ENCODE data around the gene DAAM2. TPM values are rescaled to one million over a fixed set of nuclear protein-coding genes. Genes with fewer than 3 reads are reported as not detected.
A peak's percentile ranks its signal among the peaks of the same experiment; 100 is the strongest.

DAAM2 gene
- total RNA-seq, 4 donors from 2014 or later = 25.9 to 84.0 (median 48.5) TPM

- in situ Hi-C loops (cut with MboI; ENCODE audit: low sequenced_read_pairs in 4 of 4) (no loop called here), intact Hi-C loops (cut with DNase I; ENCODE audit: low total_unique reads) (loop anchor here (5.0 to 10.0 kb wide), 3 partner anchors 851 to 1139 kb away; partner anchors contain the start of genes NFYA and OARD1)
- no peaks in the 10 kb centered on the region for H3K27me3 ChIP-seq
- H3K4me1 ChIP-seq = peaks cover 61 to 63% of the 10 kb centered on the region in 2 donors
- peak overlapping the region; percentile 95 to 99 (median 97) for H3K27ac ChIP-seq
- DNase-seq = peak in 1 of 2 donors; percentile 57
- no peaks in the 10 kb centered on the region for H3K36me3 ChIP-seq
- ATAC-seq = peak; percentile 69 to 78
- H3K9me3 ChIP-seq = no peaks in the 10 kb centered on the region
- TF ChIP-seq POLR2A (IDR thresholded peaks at IDR 0.05) (no peak), CTCF (IDR thresholded peaks at IDR 0.05 in 4 of 5, conservative IDR thresholded peaks at IDR 0.05 in 1 of 5) (no peak)
- H3K4me3 ChIP-seq = peak overlapping the region; percentile 80 to 98 (median 94)
These were observed 141.5 kb downstream of the DAAM2 start for GRCh38 chr6:39933669-39934130.

GRCh38 chr6:39934131-39934757 lies 142.1 kb downstream of the DAAM2 start, which contains the start of gene MOCS1:
Gene MOCS1, minus strand, starts transcription at chr6:39934462. Its CDS starts 45 bp downstream, at chr6:39934417.
- Histone ChIP-seq H3K4me3 (peak within 1 kb of the TSS; percentile 80 to 98 (median 94)), H3K27ac (peak within 1 kb of the TSS; percentile 95 to 99 (median 97)), H3K4me1 (peaks cover 59 to 63% of the 10 kb centered on the region in 2 donors), H3K36me3 (no peaks in the 10 kb centered on the region), H3K27me3 (no peaks in the 10 kb centered on the region), H3K9me3 (no peaks in the 10 kb centered on the region)
- intact Hi-C loops (cut with DNase I; ENCODE audit: low total_unique reads) = loop anchor here (5.0 to 10.0 kb wide), 3 partner anchors 851 to 1138 kb away; partner anchors contain the start of genes NFYA and OARD1
- peak; percentile 87 to 92 for DNase-seq
- TF ChIP-seq POLR2A (IDR thresholded peaks at IDR 0.05) (peak; percentile 96 to 97), CTCF (IDR thresholded peaks at IDR 0.05 in 4 of 5, conservative IDR thresholded peaks at IDR 0.05 in 1 of 5) (no peak)
- peak; percentile 39 to 63 for ATAC-seq
- in situ Hi-C loops (cut with MboI; ENCODE audit: low sequenced_read_pairs in 4 of 4) = no loop called here

GRCh38 chr6:39935241-39935640 lies 143.1 kb downstream of the DAAM2 start:
- H3K27ac ChIP-seq = peak overlapping the region in 2 of 4 donors; percentile 95 to 99
- H3K4me3 ChIP-seq = no peak overlapping the region
- H3K9me3 ChIP-seq = no peaks in the 10 kb centered on the region
- intact Hi-C loops (cut with DNase I; ENCODE audit: low total_unique reads) (loop anchor here (10.0 kb wide), 2 partner anchors 850 to 960 kb away; no protein-coding TSS in a partner anchor), in situ Hi-C loops (cut with MboI; ENCODE audit: low sequenced_read_pairs in 4 of 4) (no loop called here)
- no peaks in the 10 kb centered on the region for H3K27me3 ChIP-seq
- H3K4me1 ChIP-seq = peaks cover 49 to 55% of the 10 kb centered on the region in 2 donors
- TF ChIP-seq CTCF (IDR thresholded peaks at IDR 0.05 in 4 of 5, conservative IDR thresholded peaks at IDR 0.05 in 1 of 5) = no peak
- TF ChIP-seq POLR2A (IDR thresholded peaks at IDR 0.05) = no peak
- DNase-seq (no peak), ATAC-seq (no peak)
- no peaks in the 10 kb centered on the region for H3K36me3 ChIP-seq

- peaks cover 34 to 39% of the 10 kb centered on the region in 2 donors for H3K4me1 ChIP-seq
- DNase-seq = no peak
- H3K36me3 ChIP-seq = no peaks in the 10 kb centered on the region
- intact Hi-C loops (cut with DNase I; ENCODE audit: low total_unique reads) (loop anchor here (10.0 kb wide), 2 partner anchors 848 to 958 kb away; no protein-coding TSS in a partner anchor), in situ Hi-C loops (cut with MboI; ENCODE audit: low sequenced_read_pairs in 4 of 4) (no loop called here)
- H3K9me3 ChIP-seq = no peaks in the 10 kb centered on the region
- no peaks in the 10 kb centered on the region for H3K27me3 ChIP-seq
- H3K27ac ChIP-seq = peak overlapping the region in 3 of 4 donors; percentile 24 to 57 (median 28)
- TF ChIP-seq POLR2A (IDR thresholded peaks at IDR 0.05) (no peak), CTCF (IDR thresholded peaks at IDR 0.05 in 4 of 5, conservative IDR thresholded peaks at IDR 0.05 in 1 of 5) (no peak)
- ATAC-seq = peak in 1 of 2 donors; percentile 9
- no peak overlapping the region for H3K4me3 ChIP-seq
These were observed 144.7 kb downstream of the DAAM2 start for GRCh38 chr6:39936857-39937256.

Measured in gastrocnemius medialis (tissue), 4 donors.